NT2/D1 (cell line): Measurements from ENCODE around the gene CLASP2.

Source experiments
- YY1 ChIP-seq: IDR thresholded peaks from 2 replicates; pipeline ENCODE4 v1.6.1; 2011; ENCODE audit not compliant: insufficient read length, insufficient read depth
- ZNF274 ChIP-seq: IDR thresholded peaks from 2 replicates; pipeline ENCODE4 v1.6.1; 2011; ENCODE audit warnings: mild to moderate bottlenecking, low read depth, low read length

- no peak for TF ChIP-seq YY1
- no peak for TF ChIP-seq ZNF274
These were observed 204.7 kb downstream of the CLASP2 start for GRCh38 chr3:33513262-33513863.
